GM19438 (cell line): ENCODE measurements around the gene B3GNT7.
A peak's percentile ranks its signal among the peaks of the same experiment; 100 is the strongest.
"Not testable (repeated sequence)": the region's sequence is repeated elsewhere in the genome, so short reads cannot be mapped to it uniquely, and the experiment has no call there.

ENCODE experiments used
- ATAC-seq: cut with Tn5 transposase; IDR thresholded peaks from one replicate; pipeline ENCODE4 v1.9.1; 2021; ENCODE audit warnings: low read depth; ENCODE audit not compliant: unreplicated experiment

The B3GNT7 gene

GRCh38 chr2:231399853-231400680, 4.6 kb downstream of the B3GNT7 start:
- ATAC-seq, result no peak

- ATAC-seq, result not testable (repeated sequence)
Observed at GRCh38 chr2:231400681-231401080, 5.2 kb downstream of the B3GNT7 start.

GRCh38 chr2:231401101-231401500, 5.6 kb downstream of the B3GNT7 start:
- not testable (repeated sequence) for ATAC-seq

- ATAC-seq, result not testable (repeated sequence)
Observed at GRCh38 chr2:231403421-231404182, 8.1 kb downstream of the B3GNT7 start.

GRCh38 chr2:231404183-231404578, 8.7 kb downstream of the B3GNT7 start:
- not testable (repeated sequence) for ATAC-seq

- ATAC-seq, result not testable (repeated sequence)
Observed at GRCh38 chr2:231405601-231406367, 10.3 kb downstream of the B3GNT7 start.

- not testable (repeated sequence) for ATAC-seq
Observed at GRCh38 chr2:231407686-231408085, 12.2 kb downstream of the B3GNT7 start.

GRCh38 chr2:231408304-231408703, 12.8 kb downstream of the B3GNT7 start:
- not testable (repeated sequence) for ATAC-seq

- no peak for ATAC-seq
Observed at GRCh38 chr2:231409776-231410175, 14.3 kb downstream of the B3GNT7 start.

- no peak for ATAC-seq
Observed at GRCh38 chr2:231410293-231411004, 14.9 kb downstream of the B3GNT7 start.

- no peak for ATAC-seq
Observed at GRCh38 chr2:231411237-231411636, 15.7 kb downstream of the B3GNT7 start.

GRCh38 chr2:231411831-231412617, 16.5 kb downstream of the B3GNT7 start:
- ATAC-seq, result peak; percentile 98

GRCh38 chr2:231412618-231412963, 17.1 kb downstream of the B3GNT7 start:
- peak; percentile 8 for ATAC-seq

GRCh38 chr2:231413456-231413855, 17.9 kb downstream of the B3GNT7 start:
- ATAC-seq, result no peak

- no peak for ATAC-seq
Observed at GRCh38 chr2:231413921-231414476, 18.5 kb downstream of the B3GNT7 start.

- no peak for ATAC-seq
Observed at GRCh38 chr2:231415029-231415428, 19.5 kb downstream of the B3GNT7 start.

GRCh38 chr2:231418820-231419640, 23.5 kb downstream of the B3GNT7 start:
- ATAC-seq, result no peak

GRCh38 chr2:231421051-231421580, 25.6 kb downstream of the B3GNT7 start:
- ATAC-seq, result no peak
